ENCODE data around the gene UBA7.
"Not testable (repeated sequence)": the region's sequence is repeated elsewhere in the genome, so short reads cannot be mapped to it uniquely, and the experiment has no call there.

UBA7 gene

GRCh38 chr3:49813497-49814174 is at the start of gene UBA7:
UBA7 (minus strand) TSS chr3:49813953; CDS start chr3:49813787, 166 bp downstream.
- DNase-seq, result peak; percentile 55

GRCh38 chr3:49859576-49860305 is 46.0 kb upstream of the UBA7 start:
- no peak for DNase-seq

- DNase-seq, result peak; percentile 95
Observed at GRCh38 chr3:49856181-49857005, 42.6 kb upstream of the UBA7 start, which contains the start of gene TRAIP. TRAIP (minus strand) TSS chr3:49856564; CDS start chr3:49856453, 111 bp downstream.

- DNase-seq, result no peak
Observed at GRCh38 chr3:49855662-49856061, 41.9 kb upstream of the UBA7 start.

GRCh38 chr3:49845694-49846093 is 31.9 kb upstream of the UBA7 start:
- DNase-seq, result no peak

- no peak for DNase-seq
Observed at GRCh38 chr3:49844464-49845183, 30.9 kb upstream of the UBA7 start.

GRCh38 chr3:49842843-49843517 is 29.2 kb upstream of the UBA7 start:
- no peak for DNase-seq

GRCh38 chr3:49841806-49842205 is 28.1 kb upstream of the UBA7 start:
- DNase-seq, result no peak

- peak; percentile 12 for DNase-seq
Observed at GRCh38 chr3:49841126-49841696, 27.5 kb upstream of the UBA7 start.

GRCh38 chr3:49840388-49840787 is 26.6 kb upstream of the UBA7 start:
- DNase-seq, result no peak

GRCh38 chr3:49839193-49839809 is 25.5 kb upstream of the UBA7 start:
- DNase-seq, result peak; percentile 87

GRCh38 chr3:49831341-49831740 is 17.6 kb upstream of the UBA7 start:
- no peak for DNase-seq

GRCh38 chr3:49826016-49826415 is 12.3 kb upstream of the UBA7 start:
- DNase-seq, result no peak

GRCh38 chr3:49823131-49823530 is 9.4 kb upstream of the UBA7 start:
- DNase-seq, result not testable (repeated sequence)

GRCh38 chr3:49812916-49813496 is 747 bp downstream of the UBA7 start:
- DNase-seq, result no peak

- DNase-seq, result no peak
Observed at GRCh38 chr3:49807431-49808114, 6.2 kb downstream of the UBA7 start.

GRCh38 chr3:49806850-49807249 is 6.9 kb downstream of the UBA7 start:
- no peak for DNase-seq

- peak; percentile 48 for DNase-seq
Observed at GRCh38 chr3:49805897-49806701, 7.7 kb downstream of the UBA7 start.

GRCh38 chr3:49805367-49805782 is 8.4 kb downstream of the UBA7 start:
- no peak for DNase-seq
